WTC11 (cell line): ENCODE data around the gene SIGLEC7.

Experiments used
- CTCF ChIP-seq: fragments of 200-600 bp; IDR thresholded peaks from 2 replicates; pipeline ENCODE4 v1.8.0; 2022; ENCODE audit warnings: antibody characterized with exemption
- SP1 ChIP-seq: sonication (generic); formaldehyde crosslinking; conservative IDR thresholded peaks from 2 replicates; pipeline ENCODE4 v1.8.1; 2022; ENCODE audit warnings: missing genetic modification reagents

- TF ChIP-seq CTCF (no peak), SP1 (no peak)
These were observed 7.1 kb upstream of the SIGLEC7 start for GRCh38 chr19:51135004-51135403.
